ENCODE results near the gene SNTB2.
A peak's percentile ranks its signal among the peaks of the same experiment; 100 is the strongest.
"Not testable (repeated sequence)": the region's sequence is repeated elsewhere in the genome, so short reads cannot be mapped to it uniquely, and the experiment has no call there.

The SNTB2 gene

DNA sequence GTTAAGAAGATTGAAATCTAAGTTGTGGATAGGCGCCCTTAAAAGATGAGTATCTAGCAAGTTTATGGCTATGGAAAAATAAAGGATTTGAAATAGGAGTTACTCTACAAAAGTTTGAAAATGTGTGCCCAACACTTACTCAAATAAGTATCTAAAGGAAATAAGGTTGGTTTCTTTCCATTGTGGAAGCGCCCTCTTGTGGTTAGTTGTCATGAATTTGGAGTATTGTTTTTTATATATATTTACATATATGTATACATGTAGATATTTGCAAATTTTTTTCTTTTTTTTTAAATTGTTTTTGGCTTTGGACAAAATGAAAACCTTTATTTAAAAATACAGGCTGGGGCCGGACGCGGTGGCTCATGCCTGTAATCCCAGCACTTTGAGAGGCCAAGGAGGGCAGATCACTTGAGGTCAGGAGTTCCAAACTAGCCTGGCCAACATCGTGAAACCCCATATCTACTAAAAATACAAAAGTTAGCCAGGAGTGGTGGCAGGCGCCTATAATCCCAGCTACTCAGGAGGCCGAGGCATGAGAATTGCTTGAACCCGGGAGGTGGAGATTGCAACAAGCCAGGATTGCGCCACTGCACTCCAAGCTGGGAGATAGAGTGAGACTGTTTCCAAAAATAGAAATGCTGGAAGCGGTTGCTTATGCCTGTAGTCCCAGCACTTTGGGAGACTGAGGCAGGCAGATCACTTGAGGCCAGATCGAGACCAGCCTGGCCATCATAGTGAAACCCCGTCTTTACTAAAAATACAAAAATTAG is 100.2 kb downstream of the SNTB2 start:
- Histone ChIP-seq H4K91ac (ENCODE audit: low read length) (no peak overlapping the region), H2BK120ac (ENCODE audit: low read depth, low read length) (no peak overlapping the region)
- WGBS, result 76% methylated on average over 10 of the region's 13 CpGs

DNA sequence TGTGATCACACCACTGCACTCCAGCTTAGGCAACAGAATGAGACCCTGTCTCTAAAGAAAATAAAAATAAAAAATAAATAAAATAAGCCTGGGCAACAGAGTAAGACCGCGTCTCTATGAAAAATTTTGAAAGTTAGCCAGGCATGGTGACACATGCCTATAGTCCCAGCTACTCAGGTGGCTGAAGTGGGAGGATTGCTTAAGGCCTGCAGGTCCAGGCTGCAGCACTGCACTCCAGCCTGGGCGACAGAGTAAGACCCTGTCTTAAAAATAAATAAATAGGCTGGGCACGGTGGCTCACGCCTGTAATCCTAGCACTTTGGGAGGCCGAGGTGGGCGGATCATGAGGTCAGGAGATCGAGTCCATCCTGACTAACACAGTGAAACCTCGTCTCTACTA is 104.7 kb downstream of the SNTB2 start:
- H4K8ac ChIP-seq (ENCODE audit: low read length); H2BK5ac ChIP-seq (ENCODE audit: low read depth, low read length, poor library complexity, severe bottlenecking); H3K4ac ChIP-seq (ENCODE audit: low read depth in 1 of 2, low read length in 2 of 2); H4K91ac ChIP-seq (ENCODE audit: low read length); H3K27ac ChIP-seq (ENCODE audit: low read length, poor library complexity, severe bottlenecking); DNase-seq; H2AFZ ChIP-seq (ENCODE audit: low read depth, low read length); H3K23ac ChIP-seq (ENCODE audit: low read length in 2 of 2); H2BK15ac ChIP-seq (ENCODE audit: low read depth, poor library complexity, severe bottlenecking); H3K9ac ChIP-seq (ENCODE audit: low read length); H3K18ac ChIP-seq (ENCODE audit: low read depth in 1 of 2, low read length in 2 of 2); H2BK12ac ChIP-seq (ENCODE audit: low read length in 2 of 2); H3K4me2 ChIP-seq (ENCODE audit: low read length, poor library complexity, severe bottlenecking); H3K14ac ChIP-seq (ENCODE audit: low read length in 2 of 2); H2AK5ac ChIP-seq (ENCODE audit: low read length, severe bottlenecking); H2BK120ac ChIP-seq (ENCODE audit: low read depth, low read length); H3K27me3 ChIP-seq (ENCODE audit: control insufficient read depth in 1 of 2, insufficient read depth in 1 of 2, low read length in 2 of 2); H3K4me1 ChIP-seq (ENCODE audit: control insufficient read depth, insufficient read depth, low read depth, low read length); H3K4me3 ChIP-seq (ENCODE audit: insufficient read depth in 1 of 2, low read depth in 1 of 2, low read length in 2 of 2); H3K9me3 ChIP-seq (ENCODE audit: control insufficient read depth, low read length): not testable (repeated sequence)
- Histone ChIP-seq H3K36me3 (ENCODE audit: control insufficient read depth in 1 of 2, insufficient read depth in 2 of 2, low read depth in 1 of 2, low read length in 2 of 2) (peaks cover 2 to 17% of the 10 kb centered on the region in 2 experiments), H3K79me1 (replicated peaks; ENCODE audit: low read length, poor library complexity, severe bottlenecking) (peaks cover 10% of the 10 kb centered on the region)
- WGBS, result 98% methylated on average over 8 of the region's 9 CpGs

More for the DNA sequence above, 100.2 kb downstream of the SNTB2 start:
- H2BK5ac ChIP-seq (ENCODE audit: low read depth, low read length, poor library complexity, severe bottlenecking), result no peak overlapping the region
- no peak overlapping the region for H3K27ac ChIP-seq (ENCODE audit: low read length, poor library complexity, severe bottlenecking)
- H3K18ac ChIP-seq (ENCODE audit: low read depth in 1 of 2, low read length in 2 of 2), result no peak overlapping the region
- no peak overlapping the region for H3K23ac ChIP-seq (ENCODE audit: low read length in 2 of 2)
- H3K9me3 ChIP-seq (ENCODE audit: control insufficient read depth, low read length), result no peaks in the 10 kb centered on the region
- DNase-seq, result peak; percentile 87
- no peak overlapping the region for H4K8ac ChIP-seq (ENCODE audit: low read length)
- peaks cover 2% of the 10 kb centered on the region for H3K4me1 ChIP-seq (ENCODE audit: control insufficient read depth, insufficient read depth, low read depth, low read length)
- no peak overlapping the region for H3K4me3 ChIP-seq (ENCODE audit: insufficient read depth in 1 of 2, low read depth in 1 of 2, low read length in 2 of 2)
- peaks cover 16% of the 10 kb centered on the region for H3K79me1 ChIP-seq (replicated peaks; ENCODE audit: low read length, poor library complexity, severe bottlenecking)
- no peak overlapping the region for H2AK5ac ChIP-seq (ENCODE audit: low read length, severe bottlenecking)
- no peak overlapping the region for H2BK12ac ChIP-seq (ENCODE audit: low read length in 2 of 2)
- H3K36me3 ChIP-seq (ENCODE audit: control insufficient read depth in 1 of 2, insufficient read depth in 2 of 2, low read depth in 1 of 2, low read length in 2 of 2), result peaks cover 14 to 46% of the 10 kb centered on the region in 2 experiments
- no peak overlapping the region for H2AFZ ChIP-seq (ENCODE audit: low read depth, low read length)
- peak overlapping the region; percentile 72 for H3K9ac ChIP-seq (ENCODE audit: low read length)
- no peak overlapping the region for H3K14ac ChIP-seq (ENCODE audit: low read length in 2 of 2)
- no peak overlapping the region for H3K4me2 ChIP-seq (ENCODE audit: low read length, poor library complexity, severe bottlenecking)
- no peaks in the 10 kb centered on the region for H3K27me3 ChIP-seq (ENCODE audit: control insufficient read depth in 1 of 2, insufficient read depth in 1 of 2, low read length in 2 of 2)
- H2BK15ac ChIP-seq (ENCODE audit: low read depth, poor library complexity, severe bottlenecking), result no peak overlapping the region
- H3K4ac ChIP-seq (ENCODE audit: low read depth in 1 of 2, low read length in 2 of 2), result no peak overlapping the region

DNA sequence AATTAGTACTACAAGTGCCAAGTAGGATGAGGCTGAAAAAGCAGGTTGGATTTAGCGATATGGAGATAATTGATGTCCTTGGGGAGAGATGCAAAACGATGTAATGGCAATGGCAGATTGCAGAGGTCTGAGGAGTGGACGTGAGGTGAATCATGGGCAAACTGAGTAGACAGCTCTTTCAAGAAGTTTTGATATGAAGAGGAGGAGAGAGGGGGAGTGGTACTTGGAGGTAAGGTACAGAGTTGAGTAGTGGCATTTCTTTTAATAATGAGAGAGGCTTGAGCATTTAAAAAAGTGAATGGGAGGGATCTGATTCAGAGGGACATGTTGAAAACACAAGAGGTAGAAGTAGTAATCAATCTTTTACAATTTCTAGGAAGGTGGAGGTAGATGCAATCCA is 106.4 kb downstream of the SNTB2 start:
- no peak overlapping the region for H3K4ac ChIP-seq (ENCODE audit: low read depth in 1 of 2, low read length in 2 of 2)
- no peak overlapping the region for H3K18ac ChIP-seq (ENCODE audit: low read depth in 1 of 2, low read length in 2 of 2)
- peaks cover 7% of the 10 kb centered on the region for H3K79me1 ChIP-seq (replicated peaks; ENCODE audit: low read length, poor library complexity, severe bottlenecking)
- H3K4me2 ChIP-seq (ENCODE audit: low read length, poor library complexity, severe bottlenecking), result no peak overlapping the region
- no peak overlapping the region for H3K27ac ChIP-seq (ENCODE audit: low read length, poor library complexity, severe bottlenecking)
- 92% methylated on average over 3 of the region's 3 CpGs for WGBS
- no peak overlapping the region for H4K8ac ChIP-seq (ENCODE audit: low read length)
- no peak overlapping the region for H2BK12ac ChIP-seq (ENCODE audit: low read length in 2 of 2)
- peaks cover 11 to 18% of the 10 kb centered on the region in 2 experiments for H3K36me3 ChIP-seq (ENCODE audit: control insufficient read depth in 1 of 2, insufficient read depth in 2 of 2, low read depth in 1 of 2, low read length in 2 of 2)
- H2BK15ac ChIP-seq (ENCODE audit: low read depth, poor library complexity, severe bottlenecking), result no peak overlapping the region
- no peak overlapping the region for H3K9ac ChIP-seq (ENCODE audit: low read length)
- H3K4me3 ChIP-seq (ENCODE audit: insufficient read depth in 1 of 2, low read depth in 1 of 2, low read length in 2 of 2), result no peak overlapping the region
- H2AK5ac ChIP-seq (ENCODE audit: low read length, severe bottlenecking), result no peak overlapping the region
- no peak overlapping the region for H2BK5ac ChIP-seq (ENCODE audit: low read depth, low read length, poor library complexity, severe bottlenecking)
- no peaks in the 10 kb centered on the region for H3K27me3 ChIP-seq (ENCODE audit: control insufficient read depth in 1 of 2, insufficient read depth in 1 of 2, low read length in 2 of 2)
- H3K14ac ChIP-seq (ENCODE audit: low read length in 2 of 2), result no peak overlapping the region
- no peak overlapping the region for H2BK120ac ChIP-seq (ENCODE audit: low read depth, low read length)
- no peak for DNase-seq
- no peaks in the 10 kb centered on the region for H3K9me3 ChIP-seq (ENCODE audit: control insufficient read depth, low read length)
- H3K23ac ChIP-seq (ENCODE audit: low read length in 2 of 2), result no peak overlapping the region
- H3K4me1 ChIP-seq (ENCODE audit: control insufficient read depth, insufficient read depth, low read depth, low read length), result peaks cover 1% of the 10 kb centered on the region
- H2AFZ ChIP-seq (ENCODE audit: low read depth, low read length), result no peak overlapping the region
- no peak overlapping the region for H4K91ac ChIP-seq (ENCODE audit: low read length)

DNA sequence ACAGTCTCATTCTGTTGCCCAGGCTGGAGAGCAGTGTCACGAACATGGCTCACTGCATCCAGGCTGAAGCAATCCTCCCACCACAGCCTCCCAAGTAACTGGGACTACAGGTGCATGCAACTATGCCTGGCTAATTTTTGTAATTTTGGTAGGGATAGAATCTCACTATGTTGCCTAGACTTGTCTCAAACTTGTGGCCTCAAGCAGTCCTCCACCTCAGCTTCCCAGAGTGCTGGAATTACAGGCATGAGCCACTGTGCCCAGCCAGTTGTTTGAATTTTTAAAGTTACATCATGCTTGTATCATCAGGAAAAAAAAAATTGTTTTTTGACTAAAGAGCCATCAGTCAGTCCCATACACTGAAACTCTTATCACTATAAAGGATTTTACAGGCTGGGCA is 107.1 kb downstream of the SNTB2 start:
- H3K36me3 ChIP-seq (ENCODE audit: control insufficient read depth in 1 of 2, insufficient read depth in 2 of 2, low read depth in 1 of 2, low read length in 2 of 2), result peaks cover 11 to 18% of the 10 kb centered on the region in 2 experiments
- H2AK5ac ChIP-seq (ENCODE audit: low read length, severe bottlenecking), result no peak overlapping the region
- H3K4me1 ChIP-seq (ENCODE audit: control insufficient read depth, insufficient read depth, low read depth, low read length), result peaks cover 1% of the 10 kb centered on the region
- DNase-seq, result no peak
- no peak overlapping the region for H2BK12ac ChIP-seq (ENCODE audit: low read length in 2 of 2)
- 100% methylated on average over 1 of the region's 1 CpG for WGBS
- no peak overlapping the region for H2AFZ ChIP-seq (ENCODE audit: low read depth, low read length)
- no peaks in the 10 kb centered on the region for H3K27me3 ChIP-seq (ENCODE audit: control insufficient read depth in 1 of 2, insufficient read depth in 1 of 2, low read length in 2 of 2)
- H3K4me3 ChIP-seq (ENCODE audit: insufficient read depth in 1 of 2, low read depth in 1 of 2, low read length in 2 of 2), result no peak overlapping the region
- no peak overlapping the region for H3K4me2 ChIP-seq (ENCODE audit: low read length, poor library complexity, severe bottlenecking)
- no peak overlapping the region for H3K9ac ChIP-seq (ENCODE audit: low read length)
- no peaks in the 10 kb centered on the region for H3K9me3 ChIP-seq (ENCODE audit: control insufficient read depth, low read length)
- no peak overlapping the region for H3K14ac ChIP-seq (ENCODE audit: low read length in 2 of 2)
- H3K27ac ChIP-seq (ENCODE audit: low read length, poor library complexity, severe bottlenecking), result no peak overlapping the region
- no peak overlapping the region for H2BK15ac ChIP-seq (ENCODE audit: low read depth, poor library complexity, severe bottlenecking)
- peaks cover 7% of the 10 kb centered on the region for H3K79me1 ChIP-seq (replicated peaks; ENCODE audit: low read length, poor library complexity, severe bottlenecking)
- H3K23ac ChIP-seq (ENCODE audit: low read length in 2 of 2), result no peak overlapping the region
- no peak overlapping the region for H3K4ac ChIP-seq (ENCODE audit: low read depth in 1 of 2, low read length in 2 of 2)
- H2BK120ac ChIP-seq (ENCODE audit: low read depth, low read length), result no peak overlapping the region
- no peak overlapping the region for H4K91ac ChIP-seq (ENCODE audit: low read length)
- no peak overlapping the region for H3K18ac ChIP-seq (ENCODE audit: low read depth in 1 of 2, low read length in 2 of 2)
- no peak overlapping the region for H4K8ac ChIP-seq (ENCODE audit: low read length)
- H2BK5ac ChIP-seq (ENCODE audit: low read depth, low read length, poor library complexity, severe bottlenecking), result no peak overlapping the region
